Fibroblast of the conjunctiva (primary cell): ENCODE results near the gene PTPRN2.

ENCODE experiments used
- DNase-seq: peaks from one replicate; pipeline ENCODE4 v3.0.0-alpha.2; 2010; ENCODE audit warnings: low read depth

Gene PTPRN2

GRCh38 chr7:157769526-157770215 lies 818.0 kb downstream of the PTPRN2 start:
- DNase-seq = no peak

- no peak for DNase-seq
Observed at GRCh38 chr7:157769086-157769485, 818.5 kb downstream of the PTPRN2 start.

- no peak for DNase-seq
Observed at GRCh38 chr7:157768198-157768597, 819.4 kb downstream of the PTPRN2 start.

- DNase-seq = no peak
Observed at GRCh38 chr7:157767506-157768197, 820.0 kb downstream of the PTPRN2 start.

- no peak for DNase-seq
Observed at GRCh38 chr7:157766098-157766497, 821.5 kb downstream of the PTPRN2 start.

GRCh38 chr7:157764946-157765537 lies 822.6 kb downstream of the PTPRN2 start:
- DNase-seq = no peak

GRCh38 chr7:157764193-157764592 lies 823.4 kb downstream of the PTPRN2 start:
- no peak for DNase-seq

- DNase-seq = no peak
Observed at GRCh38 chr7:157763279-157764000, 824.2 kb downstream of the PTPRN2 start.

GRCh38 chr7:157762824-157763223 lies 824.8 kb downstream of the PTPRN2 start:
- no peak for DNase-seq

GRCh38 chr7:157760004-157760730 lies 827.5 kb downstream of the PTPRN2 start:
- no peak for DNase-seq

- DNase-seq = no peak
Observed at GRCh38 chr7:157759246-157759805, 828.3 kb downstream of the PTPRN2 start.

GRCh38 chr7:157758468-157759245 lies 829.0 kb downstream of the PTPRN2 start:
- DNase-seq = no peak

- DNase-seq = no peak
Observed at GRCh38 chr7:157757776-157758467, 829.7 kb downstream of the PTPRN2 start.

- DNase-seq = no peak
Observed at GRCh38 chr7:157757211-157757610, 830.4 kb downstream of the PTPRN2 start.

GRCh38 chr7:157755741-157756140 lies 831.9 kb downstream of the PTPRN2 start:
- no peak for DNase-seq

GRCh38 chr7:157754416-157754790 lies 833.2 kb downstream of the PTPRN2 start:
- no peak for DNase-seq

- no peak for DNase-seq
Observed at GRCh38 chr7:157753713-157754415, 833.8 kb downstream of the PTPRN2 start.

- no peak for DNase-seq
Observed at GRCh38 chr7:157752832-157753291, 834.8 kb downstream of the PTPRN2 start.

- DNase-seq = no peak
Observed at GRCh38 chr7:157751951-157752673, 835.5 kb downstream of the PTPRN2 start.
